H9 (cell line): ENCODE results near the gene TMEM135. TPM values are rescaled to one million over a fixed set of nuclear protein-coding genes. Genes with fewer than 3 reads are reported as not detected.
A peak's percentile ranks its signal among the peaks of the same experiment; 100 is the strongest.

Source experiments
- DNase-seq: peaks from one replicate; pipeline ENCODE4 v3.0.0-alpha.2; 2017
- H2AFZ ChIP-seq: one replicate; pipeline ENCODE4 v1.6.1; 2013; ENCODE audit warnings: mild to moderate bottlenecking, low read length, control low read depth, moderate library complexity
- H2AK5ac ChIP-seq: 2 replicates; pipeline ENCODE4 v1.6.1; 2013; ENCODE audit warnings: low read length, control low read depth, mixed read lengths; ENCODE audit not compliant: insufficient read length
- H2BK120ac ChIP-seq: one replicate; pipeline ENCODE4 v1.6.1; 2013; ENCODE audit warnings: low read depth, mild to moderate bottlenecking, low read length, control low read depth, inconsistent platforms; ENCODE audit not compliant: poor library complexity, severe bottlenecking
- H2BK12ac ChIP-seq: 2 replicates; pipeline ENCODE4 v1.6.1; 2013; ENCODE audit warnings: low read length, control low read depth, mixed read lengths, low read depth; ENCODE audit not compliant: insufficient read length
- H2BK15ac ChIP-seq: 2 replicates; pipeline ENCODE4 v1.6.1; 2013; ENCODE audit warnings: low read depth, low read length, control low read depth
- H2BK20ac ChIP-seq: one replicate; pipeline ENCODE4 v1.6.1; 2013; ENCODE audit warnings: low read depth, mild to moderate bottlenecking, low read length, control low read depth, inconsistent platforms; ENCODE audit not compliant: poor library complexity, severe bottlenecking
- H2BK5ac ChIP-seq: 2 replicates; pipeline ENCODE4 v1.6.1; 2013; ENCODE audit warnings: low read length, control low read depth, mixed read lengths; ENCODE audit not compliant: insufficient read length
- H3K14ac ChIP-seq: 2 replicates; pipeline ENCODE4 v1.6.1; 2013; ENCODE audit warnings: low read length, control low read depth; ENCODE audit not compliant: insufficient read depth
- H3K18ac ChIP-seq: 2 replicates; pipeline ENCODE4 v1.6.1; 2013; ENCODE audit warnings: low read depth, mild to moderate bottlenecking, mixed read lengths, low read length, control low read depth; ENCODE audit not compliant: insufficient read length
- H3K23ac ChIP-seq: 2 replicates; pipeline ENCODE4 v1.6.1; 2013; ENCODE audit warnings: low read length, control low read depth, mixed read lengths, low read depth; ENCODE audit not compliant: insufficient read length
- H3K23me2 ChIP-seq: 2 replicates; pipeline ENCODE4 v1.6.1; 2013; ENCODE audit warnings: low read depth, mild to moderate bottlenecking, mixed read lengths, low read length, control low read depth; ENCODE audit not compliant: insufficient read length, poor library complexity, severe bottlenecking
- H3K27ac ChIP-seq: 2 replicates; pipeline ENCODE4 v1.5.1; 2013; ENCODE audit warnings: low read length, control low read depth, mixed read lengths, low read depth; ENCODE audit not compliant: insufficient read length
- H3K27me3 ChIP-seq: 2 replicates; pipeline ENCODE4 v1.6.1; 2013; ENCODE audit warnings: low read length, control low read depth, inconsistent platforms; ENCODE audit not compliant: insufficient read depth
- H3K4ac ChIP-seq: 2 replicates; pipeline ENCODE4 v1.6.1; 2013; ENCODE audit warnings: low read depth, mild to moderate bottlenecking, control low read depth, inconsistent platforms, low read length, moderate library complexity
- H3K4me1 ChIP-seq: 2 replicates; pipeline ENCODE4 v1.6.1; 2013; ENCODE audit warnings: low read length, control low read depth, inconsistent platforms; ENCODE audit not compliant: insufficient read depth
- H3K4me2 ChIP-seq: 2 replicates; pipeline ENCODE4 v1.6.1; 2013; ENCODE audit warnings: low read length, control low read depth, mixed read lengths; ENCODE audit not compliant: insufficient read length, insufficient read depth
- H3K56ac ChIP-seq: 2 replicates; pipeline ENCODE4 v1.6.1; 2013; ENCODE audit warnings: low read depth, mild to moderate bottlenecking, mixed read lengths, low read length, control low read depth; ENCODE audit not compliant: insufficient read length
- H3K79me1 ChIP-seq: 2 replicates; pipeline ENCODE4 v1.6.1; 2013; ENCODE audit warnings: low read depth, mild to moderate bottlenecking, moderate library complexity, low read length, control low read depth, inconsistent platforms; ENCODE audit not compliant: insufficient read depth, poor library complexity, severe bottlenecking
- H3K79me2 ChIP-seq: 2 replicates; pipeline ENCODE4 v1.6.1; 2013; ENCODE audit warnings: low read length, control low read depth, inconsistent platforms; ENCODE audit not compliant: insufficient read depth
- H3K9ac ChIP-seq: 2 replicates; pipeline ENCODE4 v1.6.1; 2013; ENCODE audit warnings: low read length, control low read depth, mixed read lengths; ENCODE audit not compliant: insufficient read length; ENCODE audit errors: extremely low read depth
- H3K9me3 ChIP-seq: one replicate; pipeline ENCODE4 v1.6.1; 2013; ENCODE audit warnings: low read depth, low read length, inconsistent platforms; ENCODE audit not compliant: control insufficient read depth
- H3T11ph ChIP-seq: one replicate; pipeline ENCODE4 v1.6.1; 2013; ENCODE audit warnings: mild to moderate bottlenecking, low read length, control low read depth, inconsistent platforms
- H4K20me1 ChIP-seq: one replicate; pipeline ENCODE4 v1.6.1; 2013; ENCODE audit not compliant: control insufficient read depth, insufficient read length, insufficient read depth
- H4K5ac ChIP-seq: 2 replicates; pipeline ENCODE4 v1.6.1; 2013; ENCODE audit warnings: low read depth, mild to moderate bottlenecking, mixed read lengths, low read length, control low read depth; ENCODE audit not compliant: insufficient read length
- H4K8ac ChIP-seq: replicated peaks from 2 replicates; pipeline ENCODE4 v1.6.1; 2013; ENCODE audit warnings: low read length, control low read depth, mixed read lengths, low read depth; ENCODE audit not compliant: insufficient read length
- H4K91ac ChIP-seq: 2 replicates; pipeline ENCODE4 v1.6.1; 2013; ENCODE audit warnings: low read depth, mild to moderate bottlenecking, moderate library complexity, mixed read lengths, low read length, control low read depth; ENCODE audit not compliant: insufficient read length
- H3K27ac Mint-ChIP-seq, 3 experiments: 2 replicates in 2 of 3; 3 replicates in 1 of 3; pipeline ENCODE4 v1.8.0; 2020 to 2021; ENCODE audit warnings: mixed read lengths in 3 of 3, mild to moderate bottlenecking in 1 of 3, moderate library complexity in 1 of 3
- H3K27me3 Mint-ChIP-seq: 2 replicates; pipeline ENCODE4 v1.8.0; 2021; ENCODE audit warnings: low read depth, mild to moderate bottlenecking, moderate library complexity, mixed read lengths
- H3K36me3 Mint-ChIP-seq, 3 experiments: 2 replicates in 2 of 3; 3 replicates in 1 of 3; pipeline ENCODE4 v1.8.0; 2020 to 2021; ENCODE audit warnings: low read depth in 3 of 3, mixed read lengths in 3 of 3; ENCODE audit not compliant: insufficient read depth in 1 of 3
- H3K4me1 Mint-ChIP-seq, 2 experiments: 2 replicates each; pipeline ENCODE4 v1.8.0; 2020; ENCODE audit warnings: mixed read lengths in 2 of 2
- H3K4me3 Mint-ChIP-seq, 2 experiments: 2 replicates in 1 of 2; 3 replicates in 1 of 2; pipeline ENCODE4 v1.8.0; 2020 to 2021; ENCODE audit warnings: mild to moderate bottlenecking in 2 of 2, mixed read lengths in 2 of 2, moderate library complexity in 1 of 2
- H3K9me3 Mint-ChIP-seq, 2 experiments: 2 replicates in 1 of 2; 3 replicates in 1 of 2; pipeline ENCODE4 v1.8.0; 2020; ENCODE audit warnings: mild to moderate bottlenecking in 2 of 2, mixed read lengths in 2 of 2, moderate library complexity in 1 of 2
- CTCF ChIP-seq: fragments of 200-600 bp; sonication (generic); conservative IDR thresholded peaks from 3 replicates; pipeline ENCODE4 v1.8.0; 2021; ENCODE audit warnings: antibody characterized with exemption, mild to moderate bottlenecking
- WGBS: extraction: QIAGEN DNeasy Blood & Tissue Kit; methylation state at CpG from one replicate; pipeline ENCODE4 v1.1.7; 2013; ENCODE audit warnings: missing lambda C conversion rate, low lambda C conversion rate, mixed read lengths; ENCODE audit not compliant: insufficient read length; ENCODE audit errors: extremely low coverage; 5-methylcytosine and 5-hydroxymethylcytosine counted together
- total RNA-seq: library from RNA; stranded (reverse); gene quantifications from 2 replicates; pipeline ENCODE4 v1.2.1, GENCODE V29; 2021

The TMEM135 gene
- total RNA-seq, 1 experiment from 2014 or later: 25.2 TPM

GRCh38 chr11:87082590-87082989 is 44.9 kb downstream of the TMEM135 start:
- no peak overlapping the region for H3K27ac Mint-ChIP-seq
- no peak overlapping the region for H3K23ac ChIP-seq
- H3K79me1 ChIP-seq: no peaks in the 10 kb centered on the region
- H3K36me3 Mint-ChIP-seq: peaks cover 26 to 30% (median 28%) of the 10 kb centered on the region in 3 experiments
- no peak overlapping the region for H4K5ac ChIP-seq
- H3K4me1 Mint-ChIP-seq: peaks cover 20 to 23% of the 10 kb centered on the region in 2 experiments
- no peaks in the 10 kb centered on the region for H3K4me1 ChIP-seq
- H4K8ac ChIP-seq: no peak overlapping the region
- H3K9me3 ChIP-seq: peaks cover 9% of the 10 kb centered on the region
- no peak overlapping the region for H3K27ac ChIP-seq
- H4K20me1 ChIP-seq: no peaks in the 10 kb centered on the region
- H2BK15ac ChIP-seq: no peak overlapping the region
- no peaks in the 10 kb centered on the region for H3K23me2 ChIP-seq
- no peaks in the 10 kb centered on the region for H3K27me3 ChIP-seq
- H3K9me3 Mint-ChIP-seq: peaks cover 28% of the 10 kb centered on the region in 2 experiments
- H3T11ph ChIP-seq: no peak overlapping the region
- H2AFZ ChIP-seq: no peak overlapping the region
- DNase-seq: no peak
- no peak overlapping the region for H4K91ac ChIP-seq
- H3K9ac ChIP-seq: no peak overlapping the region
- peak overlapping the region in 1 of 2 experiments; percentile 18; a peak in 2 of 5 replicates for H3K4me3 Mint-ChIP-seq
- no peak overlapping the region for H2BK120ac ChIP-seq
- no peak overlapping the region for H3K18ac ChIP-seq
- H3K27me3 Mint-ChIP-seq: peaks cover 84% of the 10 kb centered on the region
- H3K14ac ChIP-seq: no peak overlapping the region
- H3K4me2 ChIP-seq: no peak overlapping the region
- H3K4ac ChIP-seq: no peak overlapping the region
- H3K79me2 ChIP-seq: no peaks in the 10 kb centered on the region
- H3K56ac ChIP-seq: no peak overlapping the region
- WGBS: no CpG with 5 or more reads among the region's 3 CpGs
- H2BK20ac ChIP-seq: no peak overlapping the region
- no peak for TF ChIP-seq CTCF
- H2BK12ac ChIP-seq: no peak overlapping the region
- no peak overlapping the region for H2AK5ac ChIP-seq
- no peak overlapping the region for H2BK5ac ChIP-seq
